Small intestine (tissue), 7 donors: Measurements from ENCODE around the gene PLIN5. TPM values are rescaled to one million over a fixed set of nuclear protein-coding genes. Genes with fewer than 3 reads are reported as not detected.

ENCODE experiments used
- DNase-seq, 2 donors: peaks; one replicate each; pipeline versions ENCODE4 v3.0.0 to v3.0.0-alpha.2; 2013
- FAIRE-seq: peaks from 2 replicates; lab custom pipeline; 2012; peaks lifted over from hg19 to GRCh38; lab: Jason Lieb, UNC
- H3K27ac ChIP-seq, 3 donors: one replicate each; pipeline ENCODE4 v1.5.1; 2013; ENCODE audit warnings: low read length in 2 of 3, mild to moderate bottlenecking in 2 of 3, control low read depth in 1 of 3, inconsistent platforms in 1 of 3, low read depth in 1 of 3, moderate library complexity in 1 of 3
- H3K27me3 ChIP-seq, 3 donors: one replicate each; pipeline ENCODE4 v1.6.1; 2013; ENCODE audit warnings: low read length in 3 of 3, inconsistent platforms in 1 of 3; ENCODE audit not compliant: control insufficient read depth in 3 of 3, insufficient read depth in 3 of 3
- H3K36me3 ChIP-seq, 3 donors: one replicate each; pipeline ENCODE4 v1.6.1; 2013; ENCODE audit warnings: low read length in 3 of 3, inconsistent platforms in 1 of 3, low read depth in 1 of 3, mild to moderate bottlenecking in 1 of 3, moderate library complexity in 1 of 3; ENCODE audit not compliant: control insufficient read depth in 3 of 3, insufficient read depth in 2 of 3
- H3K4me1 ChIP-seq, 3 donors: one replicate each; pipeline ENCODE4 v1.6.1; 2013; ENCODE audit warnings: low read length in 2 of 3, inconsistent platforms in 1 of 3, low read depth in 1 of 3, mild to moderate bottlenecking in 1 of 3, moderate library complexity in 1 of 3; ENCODE audit not compliant: control insufficient read depth in 3 of 3, insufficient read depth in 2 of 3
- H3K4me3 ChIP-seq, 3 donors: one replicate each; pipeline ENCODE4 v1.5.1; 2013; ENCODE audit warnings: low read length in 3 of 3, control low read depth in 1 of 3, inconsistent platforms in 1 of 3, low read depth in 1 of 3, mild to moderate bottlenecking in 1 of 3, moderate library complexity in 1 of 3
- H3K9me3 ChIP-seq, 2 donors: one replicate each; pipeline ENCODE4 v1.6.1; 2013; ENCODE audit warnings: low read depth in 1 of 2, low read length in 1 of 2; ENCODE audit not compliant: control insufficient read depth in 2 of 2, insufficient read depth in 1 of 2
- WGBS, 3 donors: extraction: QIAGEN DNeasy Blood & Tissue Kit; methylation state at CpG; one replicate each; pipeline ENCODE4 v1.1.7; 2013; 5-methylcytosine and 5-hydroxymethylcytosine counted together
- polyA plus RNA-seq, 4 donors: library from polyadenylated mRNA; stranded (reverse) in 3 of 4; unstranded in 1 of 4; fragments of 200-250 nt in 3 of 4; fragments of 120-200 nt in 1 of 4; gene quantifications; one replicate each; pipeline versions ENCODE4 v1.2.1 to v1.2.3, GENCODE V29; 2013
- donor health status: healthy with polysubstance abuse.
- donor health status: control.
- donor health status: control.
- donor health status: Bipolar disorder and iron deficiency.
- donor health status: healthy.

PLIN5 gene
- polyA plus RNA-seq, 4 donors: 0.27 to 4.5 (median 1.9) TPM

- peak overlapping the region; percentile 84 to 94 (median 85) for H3K4me3 ChIP-seq
- no peak for DNase-seq
- H3K27me3 ChIP-seq: no peaks in the 10 kb centered on the region
- H3K4me1 ChIP-seq: peaks cover 0 to 15% (median 6%) of the 10 kb centered on the region in 3 donors
- no peak overlapping the region for H3K27ac ChIP-seq
- peaks cover 7 to 24% (median 8%) of the 10 kb centered on the region in 3 donors for H3K36me3 ChIP-seq
- WGBS, 3 donors: 21 to 36% (median 22%) methylated on average over 14 to 25 of the region's 25 CpGs
- no peaks in the 10 kb centered on the region for H3K9me3 ChIP-seq
- FAIRE-seq: no peak
Observed at GRCh38 chr19:4473011-4473762, 61.8 kb downstream of the PLIN5 start.

Other genes with a start within 250 kb of the PLIN5 start
- 1 to 10 TPM; 1.2 to 6.2 (median 3.2) TPM for gene TMIGD2, start 232.8 kb downstream of the PLIN5 start, polyA plus RNA-seq
- 1 to 10 TPM; 1.3 to 3.2 (median 2.0) TPM for gene FSD1, start 230.6 kb downstream of the PLIN5 start, polyA plus RNA-seq
- gene STAP2, start 196.4 kb downstream of the PLIN5 start, polyA plus RNA-seq: 100 to 1,000 TPM in 2 of 4 donors, 10 to 100 TPM in 2; 75.5 to 261 (median 140) TPM
- 10 to 100 TPM; 20.9 to 45.1 (median 35.4) TPM for gene MPND, start 191.7 kb downstream of the PLIN5 start, polyA plus RNA-seq
- gene SH3GL1, start 134.7 kb downstream of the PLIN5 start, polyA plus RNA-seq: 100 to 1,000 TPM in 3 of 4 donors, 10 to 100 TPM in 1; 64.9 to 132 (median 104) TPM
- 10 to 100 TPM in 2 of 4 donors, 1 to 10 TPM in 2; 4.0 to 13.5 (median 9.4) TPM for gene CHAF1A, start 132.6 kb downstream of the PLIN5 start, polyA plus RNA-seq
- 100 to 1,000 TPM in 3 of 4 donors, 10 to 100 TPM in 1; 82.7 to 194 (median 133) TPM for gene UBXN6, start 77.4 kb downstream of the PLIN5 start, polyA plus RNA-seq
- 10 to 100 TPM; 18.4 to 40.2 (median 28.5) TPM for gene HDGFL2, start 62.9 kb downstream of the PLIN5 start, polyA plus RNA-seq
- gene PLIN4, start 16.7 kb downstream of the PLIN5 start, polyA plus RNA-seq: 10 to 100 TPM in 1 of 4 donors, 1 to 10 TPM in 1, under 1 TPM in 2; 0.50 to 16.9 (median 1.1) TPM
- gene LRG1, start 4.8 kb upstream of the PLIN5 start, polyA plus RNA-seq: 1 to 10 TPM in 2 of 4 donors, under 1 TPM in 2; 0.67 to 9.8 (median 2.6) TPM
- gene SEMA6B, start 24.5 kb upstream of the PLIN5 start, polyA plus RNA-seq: 1 to 10 TPM in 3 of 4 donors, under 1 TPM in 1; 0.22 to 6.0 (median 2.0) TPM
- gene TNFAIP8L1, start 104.3 kb upstream of the PLIN5 start, polyA plus RNA-seq: 10 to 100 TPM in 3 of 4 donors, 1 to 10 TPM in 1; 8.9 to 24.6 (median 16.0) TPM
- gene MYDGF, start 135.1 kb upstream of the PLIN5 start, polyA plus RNA-seq: 100 to 1,000 TPM in 2 of 4 donors, 10 to 100 TPM in 2; 45.8 to 220 (median 96.1) TPM
- gene DPP9, start 188.6 kb upstream of the PLIN5 start, polyA plus RNA-seq: 10 to 100 TPM; 37.1 to 59.5 (median 43.3) TPM